DND-41 (cell line): ENCODE data around the gene CDH23.

Source experiments
- ATAC-seq: fragments of 200-7000 bp; cut with Tn5 transposase; 3 replicates; pipeline ENCODE4 v1.9.1; 2021; ENCODE audit warnings: low read depth; ENCODE audit not compliant: insufficient read depth
- DNase-seq: peaks from one replicate; pipeline ENCODE4 v3.0.0-alpha.2; 2020
- H2AFZ ChIP-seq: 2 replicates; pipeline ENCODE4 v1.6.0; 2012; ENCODE audit warnings: low read depth, low read length
- H3K27ac ChIP-seq: 2 replicates; pipeline ENCODE4 v1.5.1; 2012; ENCODE audit warnings: low read length, inconsistent platforms
- H3K27me3 ChIP-seq: fragments of 200-600 bp; sonication (generic); 2 replicates; pipeline ENCODE4 v1.6.0; 2012; ENCODE audit warnings: low read length, mild to moderate bottlenecking, inconsistent platforms; ENCODE audit not compliant: insufficient read depth, poor library complexity
- H3K36me3 ChIP-seq: 2 replicates; pipeline ENCODE4 v1.5.1; 2012; ENCODE audit warnings: low read length, inconsistent platforms; ENCODE audit not compliant: insufficient read depth
- H3K4me1 ChIP-seq: 2 replicates; pipeline ENCODE4 v1.5.1; 2012; ENCODE audit warnings: mild to moderate bottlenecking, low read length; ENCODE audit not compliant: insufficient read depth
- H3K4me2 ChIP-seq: 2 replicates; pipeline ENCODE4 v1.6.0; 2012; ENCODE audit warnings: mild to moderate bottlenecking, moderate library complexity, low read length, inconsistent platforms; ENCODE audit not compliant: insufficient read depth
- H3K4me3 ChIP-seq, 2 experiments: fragments of 200-600 bp in 1 of 2; shearing (Covaris generic) in 1 of 2; 2 replicates each; pipeline ENCODE4 v1.5.1; 2012 to 2016; ENCODE audit warnings: inconsistent platforms in 2 of 2, low read length in 2 of 2, mild to moderate bottlenecking in 2 of 2, low read depth in 1 of 2, moderate library complexity in 1 of 2
- H3K79me2 ChIP-seq: 2 replicates; pipeline ENCODE4 v1.6.0; 2012; ENCODE audit warnings: low read length, inconsistent platforms; ENCODE audit not compliant: insufficient read depth
- H3K9ac ChIP-seq: 2 replicates; pipeline ENCODE4 v1.6.0; 2012; ENCODE audit warnings: low read depth, mild to moderate bottlenecking, inconsistent platforms, low read length, moderate library complexity
- H3K9me3 ChIP-seq: 2 replicates; pipeline ENCODE4 v1.5.1; 2012; ENCODE audit warnings: low read length, moderate library complexity, mild to moderate bottlenecking, inconsistent platforms; ENCODE audit not compliant: insufficient read depth, severe bottlenecking
- H4K20me1 ChIP-seq: 2 replicates; pipeline ENCODE4 v1.6.0; 2012; ENCODE audit warnings: low read length; ENCODE audit not compliant: insufficient read depth
- EZH2 ChIP-seq: IDR thresholded peaks from 3 replicates; pipeline ENCODE4 v1.6.1; 2012; ENCODE audit warnings: borderline replicate concordance, low read depth, mild to moderate bottlenecking, moderate library complexity, low read length, inconsistent platforms; ENCODE audit not compliant: severe bottlenecking
- TF ChIP-seq, protein P1 (sequence below): IDR thresholded peaks from 2 replicates; pipeline ENCODE4 v1.5.1; 2012; ENCODE audit warnings: borderline replicate concordance, low read length, moderate library complexity, mild to moderate bottlenecking; ENCODE audit not compliant: poor library complexity, severe bottlenecking; ENCODE audit errors: extremely low read depth

Gene CDH23

GRCh38 chr10:71637305-71637704 lies 240.6 kb downstream of the CDH23 start:
- no peak for ATAC-seq
- Histone ChIP-seq H3K9ac (no peak overlapping the region), H3K27ac (no peak overlapping the region), H3K79me2 (no peaks in the 10 kb centered on the region), H3K36me3 (no peaks in the 10 kb centered on the region), H2AFZ (no peak overlapping the region), H3K4me3 (no peak overlapping the region), H3K4me1 (no peaks in the 10 kb centered on the region), H3K4me2 (no peak overlapping the region), H3K27me3 (peaks cover 22% of the 10 kb centered on the region), H3K9me3 (no peaks in the 10 kb centered on the region), H4K20me1 (no peaks in the 10 kb centered on the region; the same call in 1 of the 2 replicates)
- no peak for DNase-seq
- TF ChIP-seq EZH2 = no peak
- TF ChIP-seq, protein P1, sequence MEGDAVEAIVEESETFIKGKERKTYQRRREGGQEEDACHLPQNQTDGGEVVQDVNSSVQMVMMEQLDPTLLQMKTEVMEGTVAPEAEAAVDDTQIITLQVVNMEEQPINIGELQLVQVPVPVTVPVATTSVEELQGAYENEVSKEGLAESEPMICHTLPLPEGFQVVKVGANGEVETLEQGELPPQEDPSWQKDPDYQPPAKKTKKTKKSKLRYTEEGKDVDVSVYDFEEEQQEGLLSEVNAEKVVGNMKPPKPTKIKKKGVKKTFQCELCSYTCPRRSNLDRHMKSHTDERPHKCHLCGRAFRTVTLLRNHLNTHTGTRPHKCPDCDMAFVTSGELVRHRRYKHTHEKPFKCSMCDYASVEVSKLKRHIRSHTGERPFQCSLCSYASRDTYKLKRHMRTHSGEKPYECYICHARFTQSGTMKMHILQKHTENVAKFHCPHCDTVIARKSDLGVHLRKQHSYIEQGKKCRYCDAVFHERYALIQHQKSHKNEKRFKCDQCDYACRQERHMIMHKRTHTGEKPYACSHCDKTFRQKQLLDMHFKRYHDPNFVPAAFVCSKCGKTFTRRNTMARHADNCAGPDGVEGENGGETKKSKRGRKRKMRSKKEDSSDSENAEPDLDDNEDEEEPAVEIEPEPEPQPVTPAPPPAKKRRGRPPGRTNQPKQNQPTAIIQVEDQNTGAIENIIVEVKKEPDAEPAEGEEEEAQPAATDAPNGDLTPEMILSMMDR = no peak

DNA sequence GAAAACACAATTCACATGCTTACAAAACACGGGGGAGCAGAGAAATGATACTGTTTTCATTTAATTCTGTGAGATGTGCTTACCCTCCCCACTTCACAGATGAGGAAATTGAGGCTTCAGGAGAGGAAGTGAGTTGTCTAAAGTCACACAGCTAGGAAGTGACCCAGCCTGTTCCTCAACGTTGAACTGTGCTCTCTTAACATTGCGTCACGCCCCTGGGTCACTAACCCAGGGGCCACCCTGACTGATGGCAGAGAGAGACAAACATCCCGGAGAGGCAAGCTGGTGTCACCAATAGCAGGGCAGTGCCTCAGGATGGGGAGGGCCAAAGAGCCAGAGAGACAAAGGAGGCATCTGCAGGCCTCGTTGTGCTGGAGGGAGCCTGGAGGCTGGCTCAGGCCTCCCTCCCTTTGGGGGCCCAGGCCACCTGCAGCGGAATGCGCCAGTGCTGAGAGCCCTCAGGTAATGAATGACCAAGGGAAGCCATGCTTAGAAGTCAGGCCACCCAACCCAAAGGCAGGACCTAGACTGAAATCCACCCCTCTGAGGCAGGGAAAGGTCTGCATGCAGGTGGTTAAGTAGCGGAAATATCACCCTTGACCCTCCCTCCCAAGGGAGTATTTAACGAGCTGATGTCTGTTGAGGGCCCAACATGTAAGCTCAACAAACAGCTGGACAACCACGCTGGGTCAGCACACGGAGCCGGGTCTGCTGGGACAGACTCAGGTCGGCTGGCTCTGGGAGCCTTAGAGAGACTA lies 241.5 kb downstream of the CDH23 start:
- no peak overlapping the region for H3K4me2 ChIP-seq
- DNase-seq = no peak
- no peak for TF ChIP-seq EZH2
- TF ChIP-seq, protein P1 = no peak

GRCh38 chr10:71638822-71639719 lies 242.4 kb downstream of the CDH23 start:
- Histone ChIP-seq H3K36me3 (no peaks in the 10 kb centered on the region), H3K4me3 (no peak overlapping the region), H3K9me3 (no peaks in the 10 kb centered on the region), H4K20me1 (no peaks in the 10 kb centered on the region), H3K27ac (no peak overlapping the region), H3K4me2 (no peak overlapping the region), H3K9ac (no peak overlapping the region), H3K27me3 (peaks cover 19% of the 10 kb centered on the region), H3K79me2 (no peaks in the 10 kb centered on the region), H3K4me1 (no peaks in the 10 kb centered on the region), H2AFZ (no peak overlapping the region)
- DNase-seq (no peak), ATAC-seq (no peak)
- TF ChIP-seq, protein P1 = no peak

More for the DNA sequence above, 241.5 kb downstream of the CDH23 start:
- no peak for ATAC-seq
- Histone ChIP-seq H3K27ac (no peak overlapping the region), H3K9me3 (no peaks in the 10 kb centered on the region), H3K4me3 (no peak overlapping the region), H2AFZ (no peak overlapping the region), H3K36me3 (no peaks in the 10 kb centered on the region), H3K27me3 (peaks cover 22% of the 10 kb centered on the region), H3K79me2 (no peaks in the 10 kb centered on the region), H3K4me1 (no peaks in the 10 kb centered on the region), H4K20me1 (no peaks in the 10 kb centered on the region; the same call in 1 of the 2 replicates), H3K9ac (no peak overlapping the region)
